IMR-90 (cell line): ENCODE results near the gene TPD52L2.

Source experiments
- CTCF ChIP-seq: conservative IDR thresholded peaks from 2 replicates; pipeline ENCODE4 v1.5.1; 2012; ENCODE audit warnings: mild to moderate bottlenecking, low read depth, low read length, improper control_type of control experiment
- RAD21 ChIP-seq: IDR thresholded peaks from 2 replicates; pipeline ENCODE4 v1.6.1; 2012; ENCODE audit warnings: low read length, improper control_type of control experiment
- USF2 ChIP-seq: fragments of 150-350 bp; IDR thresholded peaks from 2 replicates; pipeline ENCODE4 v1.6.1; 2017; ENCODE audit warnings: mild to moderate bottlenecking, antibody characterized with exemption, low read length, low read depth

GRCh38 chr20:63848003-63848911, 16.8 kb upstream of the TPD52L2 start:
- TF ChIP-seq CTCF: no peak
- TF ChIP-seq RAD21: no peak
- TF ChIP-seq USF2: no peak
